Activated T-cell treated with anti-CD3 and anti-CD28 coated beads for 48 hours (primary cell): Measurements from ENCODE around the gene NAA40.
A peak's percentile ranks its signal among the peaks of the same experiment; 100 is the strongest.

ENCODE experiments used
- DNase-seq: peaks from one replicate; pipeline ENCODE4 v3.0.0-alpha.2; 2020; ENCODE audit warnings: low read depth

NAA40 gene

GRCh38 chr11:63986932-63987513 is 48.2 kb downstream of the NAA40 start:
- DNase-seq: no peak

- no peak for DNase-seq
Observed at GRCh38 chr11:63991558-63991957, 52.8 kb downstream of the NAA40 start.

GRCh38 chr11:63993100-63993499 is 54.3 kb downstream of the NAA40 start:
- no peak for DNase-seq

- DNase-seq: no peak
Observed at GRCh38 chr11:63993993-63994392, 55.2 kb downstream of the NAA40 start.

GRCh38 chr11:63996512-63996911 is 57.7 kb downstream of the NAA40 start:
- no peak for DNase-seq

- no peak for DNase-seq
Observed at GRCh38 chr11:63997104-63997700, 58.4 kb downstream of the NAA40 start.

GRCh38 chr11:63997801-63998337 is 59.1 kb downstream of the NAA40 start:
- DNase-seq: no peak

GRCh38 chr11:63998558-63999348 is 60.0 kb downstream of the NAA40 start:
- peak; percentile 18 for DNase-seq

- DNase-seq: peak; percentile 57
Observed at GRCh38 chr11:63999349-64000025, 60.7 kb downstream of the NAA40 start.

- DNase-seq: peak; percentile 72
Observed at GRCh38 chr11:64000026-64000739, 61.4 kb downstream of the NAA40 start.

GRCh38 chr11:64000740-64001483 is 62.1 kb downstream of the NAA40 start:
- no peak for DNase-seq

GRCh38 chr11:64001484-64002420 is 63.0 kb downstream of the NAA40 start:
- DNase-seq: no peak

- DNase-seq: no peak
Observed at GRCh38 chr11:64003807-64004589, 65.2 kb downstream of the NAA40 start.

- DNase-seq: no peak
Observed at GRCh38 chr11:64004590-64004984, 65.8 kb downstream of the NAA40 start.

- no peak for DNase-seq
Observed at GRCh38 chr11:64005691-64006090, 66.9 kb downstream of the NAA40 start.

- DNase-seq: no peak
Observed at GRCh38 chr11:64006398-64006797, 67.6 kb downstream of the NAA40 start.
